Hepatocyte (in vitro differentiated cells): ENCODE data around the gene SIGLEC7. TPM values are rescaled to one million over a fixed set of nuclear protein-coding genes. Genes with fewer than 3 reads are reported as not detected.

Experiments used
- DNase-seq: peaks from one replicate; pipeline ENCODE4 v3.0.0-alpha.2; 2016; ENCODE audit warnings: low spot score
- H2AFZ ChIP-seq: fragments of 200-600 bp; sonication (generic); 2 replicates; pipeline ENCODE4 v1.6.0; 2016; ENCODE audit warnings: antibody characterized with exemption, mild to moderate bottlenecking
- H3K27ac ChIP-seq: fragments of 200-600 bp; sonication (generic); 2 replicates; pipeline ENCODE4 v1.5.1; 2016; ENCODE audit warnings: mild to moderate bottlenecking
- H3K27me3 ChIP-seq: fragments of 200-600 bp; sonication (generic); 2 replicates; pipeline ENCODE4 v1.6.1; 2016
- H3K36me3 ChIP-seq: fragments of 200-600 bp; sonication (generic); replicated peaks from 2 replicates; pipeline ENCODE4 v1.5.1; 2016; ENCODE audit warnings: low read depth; ENCODE audit not compliant: insufficient read depth
- H3K4me1 ChIP-seq: fragments of 200-600 bp; sonication (generic); 2 replicates; pipeline ENCODE4 v1.5.1; 2016; ENCODE audit warnings: mild to moderate bottlenecking, moderate library complexity; ENCODE audit not compliant: insufficient read depth
- H3K4me2 ChIP-seq: fragments of 200-600 bp; sonication (generic); 2 replicates; pipeline ENCODE4 v1.6.0; 2016
- H3K4me3 ChIP-seq: fragments of 200-600 bp; sonication (generic); 2 replicates; pipeline ENCODE4 v1.5.1; 2016; ENCODE audit warnings: mild to moderate bottlenecking
- H3K79me2 ChIP-seq: fragments of 200-600 bp; sonication (generic); 2 replicates; pipeline ENCODE4 v1.6.0; 2017; ENCODE audit warnings: mild to moderate bottlenecking
- H3K9me2 ChIP-seq: fragments of 200-600 bp; sonication (generic); replicated peaks from 2 replicates; pipeline ENCODE4 v1.6.0; 2017; ENCODE audit warnings: mild to moderate bottlenecking; ENCODE audit not compliant: insufficient read depth
- H3K9me3 ChIP-seq: fragments of 200-600 bp; sonication (generic); 2 replicates; pipeline ENCODE4 v1.5.1; 2016; ENCODE audit warnings: low read depth, mild to moderate bottlenecking
- H4K20me1 ChIP-seq: fragments of 200-600 bp; sonication (generic); 2 replicates; pipeline ENCODE4 v1.6.0; 2016; ENCODE audit warnings: mild to moderate bottlenecking; ENCODE audit not compliant: insufficient read depth, poor library complexity, severe bottlenecking
- EZH2 ChIP-seq: fragments of 200-600 bp; sonication (generic); IDR thresholded peaks from 2 replicates; pipeline ENCODE4 v1.6.1; 2016; ENCODE audit warnings: antibody characterized with exemption, mild to moderate bottlenecking, borderline replicate concordance
- EZH2phosphoT487 ChIP-seq: fragments of 200-600 bp; sonication (generic); IDR thresholded peaks from one replicate; pipeline ENCODE4 v1.6.1; 2018; ENCODE audit warnings: antibody characterized with exemption, mild to moderate bottlenecking, low read depth, moderate library complexity; ENCODE audit not compliant: unreplicated experiment, severe bottlenecking
- WGBS: methylation state at CpG from one replicate; pipeline ENCODE4 v1.1.6; 2016; ENCODE audit warnings: low lambda C conversion rate; ENCODE audit errors: missing lambda C conversion rate; 5-methylcytosine and 5-hydroxymethylcytosine counted together
- polyA plus RNA-seq: library from polyadenylated mRNA; unstranded; fragments of >200 nt; fragmentation: Nextera tagmentation; extraction: Ambion mirVana; gene quantifications from 2 replicates; pipeline ENCODE4 v1.2.1, GENCODE V29; 2016
- total RNA-seq: library from RNA; depleted of rRNA; stranded (reverse); fragments of >200 nt; gene quantifications from 2 replicates; pipeline ENCODE4 v1.2.3, GENCODE V29; 2014
- TF ChIP-seq, protein P1 (sequence below): fragments of 200-600 bp; sonication (generic); IDR thresholded peaks from 2 replicates; pipeline ENCODE4 v1.5.1; 2016; ENCODE audit warnings: antibody characterized with exemption, mild to moderate bottlenecking; ENCODE audit not compliant: poor library complexity

The SIGLEC7 gene
- total and polyA plus RNA-seq, 2 experiments from 2014 or later: 0.24 to 0.53 TPM

DNA sequence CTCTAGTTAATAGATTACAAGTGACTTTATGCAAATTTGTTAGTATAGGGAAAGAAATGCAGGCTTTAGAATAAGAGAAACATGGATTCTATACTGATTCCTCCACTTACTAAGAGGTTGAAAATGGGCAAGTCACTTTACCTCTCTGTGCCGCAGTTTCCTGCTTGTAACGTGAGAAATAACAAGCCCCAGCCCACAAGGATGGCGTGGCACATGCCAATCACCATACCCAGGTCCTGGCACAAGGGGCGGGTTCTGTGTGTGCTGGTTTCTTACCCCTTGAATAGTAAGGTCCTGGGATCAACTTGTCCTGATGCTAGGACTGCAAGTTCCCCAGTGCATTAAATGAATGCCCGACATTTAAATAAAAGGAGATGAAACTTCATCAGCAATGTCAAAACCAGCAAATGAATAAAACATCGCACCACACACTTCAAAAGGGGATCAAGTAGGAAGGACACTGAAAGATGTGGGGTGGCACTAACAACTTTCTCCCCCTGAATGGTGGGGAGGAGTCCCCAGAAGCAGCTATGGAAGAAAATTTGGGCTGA, 25.3 kb upstream of the SIGLEC7 start:
- H3K36me3 ChIP-seq: no peaks in the 10 kb centered on the region
- whole genome bisulfite sequencing: 75% methylated on average over 6 of the region's 6 CpGs
- H3K27ac ChIP-seq: no peak overlapping the region
- no peaks in the 10 kb centered on the region for H3K9me2 ChIP-seq
- H4K20me1 ChIP-seq: no peaks in the 10 kb centered on the region
- no peak for TF ChIP-seq EZH2
- TF ChIP-seq, protein P1, sequence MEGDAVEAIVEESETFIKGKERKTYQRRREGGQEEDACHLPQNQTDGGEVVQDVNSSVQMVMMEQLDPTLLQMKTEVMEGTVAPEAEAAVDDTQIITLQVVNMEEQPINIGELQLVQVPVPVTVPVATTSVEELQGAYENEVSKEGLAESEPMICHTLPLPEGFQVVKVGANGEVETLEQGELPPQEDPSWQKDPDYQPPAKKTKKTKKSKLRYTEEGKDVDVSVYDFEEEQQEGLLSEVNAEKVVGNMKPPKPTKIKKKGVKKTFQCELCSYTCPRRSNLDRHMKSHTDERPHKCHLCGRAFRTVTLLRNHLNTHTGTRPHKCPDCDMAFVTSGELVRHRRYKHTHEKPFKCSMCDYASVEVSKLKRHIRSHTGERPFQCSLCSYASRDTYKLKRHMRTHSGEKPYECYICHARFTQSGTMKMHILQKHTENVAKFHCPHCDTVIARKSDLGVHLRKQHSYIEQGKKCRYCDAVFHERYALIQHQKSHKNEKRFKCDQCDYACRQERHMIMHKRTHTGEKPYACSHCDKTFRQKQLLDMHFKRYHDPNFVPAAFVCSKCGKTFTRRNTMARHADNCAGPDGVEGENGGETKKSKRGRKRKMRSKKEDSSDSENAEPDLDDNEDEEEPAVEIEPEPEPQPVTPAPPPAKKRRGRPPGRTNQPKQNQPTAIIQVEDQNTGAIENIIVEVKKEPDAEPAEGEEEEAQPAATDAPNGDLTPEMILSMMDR: no peak
- TF ChIP-seq EZH2phosphoT487: no peak
- H3K9me3 ChIP-seq: no peaks in the 10 kb centered on the region
- DNase-seq: no peak
- H3K4me1 ChIP-seq: no peaks in the 10 kb centered on the region
- no peaks in the 10 kb centered on the region for H3K79me2 ChIP-seq
- H3K27me3 ChIP-seq: peaks cover 9% of the 10 kb centered on the region
- H3K4me3 ChIP-seq: no peak overlapping the region
- H3K4me2 ChIP-seq: no peak overlapping the region
- H2AFZ ChIP-seq: no peak overlapping the region

DNA sequence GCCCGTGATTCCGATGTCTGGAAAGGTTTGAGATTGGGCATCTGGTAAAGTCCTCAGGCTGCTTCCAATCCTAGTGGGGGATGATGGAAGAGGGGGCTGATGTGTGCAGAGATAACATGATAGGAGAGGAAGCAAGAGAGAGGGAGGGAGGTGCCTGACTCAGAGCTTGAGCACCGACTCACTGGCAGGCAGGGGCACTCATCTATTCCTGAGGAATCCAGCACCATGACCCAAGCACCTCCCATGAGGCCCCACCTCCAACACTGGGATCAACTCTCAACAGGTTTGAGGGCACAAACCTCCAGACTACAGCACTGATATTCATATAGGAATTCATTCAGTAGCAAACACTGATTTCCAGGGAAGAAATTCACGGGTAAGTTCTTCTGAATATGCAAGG, 23.0 kb upstream of the SIGLEC7 start:
- H3K9me3 ChIP-seq: no peaks in the 10 kb centered on the region
- no peak for DNase-seq
- H3K36me3 ChIP-seq: no peaks in the 10 kb centered on the region
- H3K27ac ChIP-seq: no peak overlapping the region
- no peaks in the 10 kb centered on the region for H3K27me3 ChIP-seq
- H3K79me2 ChIP-seq: no peaks in the 10 kb centered on the region
- H3K4me1 ChIP-seq: no peaks in the 10 kb centered on the region
- TF ChIP-seq, protein P1: no peak
- no peak for TF ChIP-seq EZH2
- TF ChIP-seq EZH2phosphoT487: no peak
- no peak overlapping the region for H2AFZ ChIP-seq
- H4K20me1 ChIP-seq: no peaks in the 10 kb centered on the region
- H3K9me2 ChIP-seq: no peaks in the 10 kb centered on the region
- no peak overlapping the region for H3K4me2 ChIP-seq
- H3K4me3 ChIP-seq: no peak overlapping the region
- 78% methylated on average over 4 of the region's 4 CpGs for WGBS

DNA sequence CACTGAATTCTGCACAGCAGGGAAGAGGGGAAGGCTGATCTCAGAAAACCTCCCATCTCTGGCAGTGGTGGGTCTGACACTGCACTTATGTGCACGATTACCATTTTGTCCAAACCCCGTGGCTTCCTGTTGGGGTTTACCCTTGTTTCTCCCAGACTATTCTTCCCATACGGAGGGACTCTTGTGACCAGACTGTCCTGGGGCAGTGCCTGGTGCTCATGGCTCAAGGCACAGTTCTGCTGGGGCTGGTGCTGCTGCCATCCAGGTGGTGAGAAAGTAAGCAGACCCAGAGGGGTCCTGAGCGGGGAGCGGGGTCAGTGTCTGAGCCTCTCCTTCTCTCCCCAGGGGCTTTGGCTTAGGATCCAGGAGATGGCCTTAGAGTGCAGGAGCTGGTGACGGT, 22.5 kb upstream of the SIGLEC7 start:
- H2AFZ ChIP-seq: no peak overlapping the region
- no peak overlapping the region for H3K4me2 ChIP-seq
- DNase-seq: no peak
- H4K20me1 ChIP-seq: no peaks in the 10 kb centered on the region
- 85% methylated on average over 6 of the region's 6 CpGs for WGBS
- no peaks in the 10 kb centered on the region for H3K9me3 ChIP-seq
- TF ChIP-seq EZH2: no peak
- no peak for TF ChIP-seq EZH2phosphoT487
- no peaks in the 10 kb centered on the region for H3K27me3 ChIP-seq
- no peak overlapping the region for H3K4me3 ChIP-seq
- H3K79me2 ChIP-seq: no peaks in the 10 kb centered on the region
- no peaks in the 10 kb centered on the region for H3K36me3 ChIP-seq
- no peaks in the 10 kb centered on the region for H3K4me1 ChIP-seq
- H3K9me2 ChIP-seq: no peaks in the 10 kb centered on the region
- no peak overlapping the region for H3K27ac ChIP-seq

DNA sequence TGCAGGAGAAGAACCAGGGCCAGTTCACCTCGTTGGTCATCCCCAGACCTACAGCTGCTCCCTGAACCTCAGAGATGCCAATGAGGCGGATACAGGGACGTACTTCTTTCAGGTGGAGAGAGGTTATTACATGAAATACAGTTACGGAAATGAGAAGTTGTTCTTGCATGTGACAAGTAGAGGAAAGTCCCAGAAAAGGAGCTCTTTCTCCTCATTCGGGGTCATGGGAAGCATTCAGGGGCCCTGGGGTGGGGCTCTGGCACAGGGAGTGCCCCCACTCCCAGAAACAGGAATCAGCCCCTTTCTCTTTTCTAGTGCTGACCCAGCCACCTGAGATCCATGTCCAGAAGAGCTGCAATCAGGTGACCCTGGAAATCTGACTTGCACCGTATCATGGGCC, 21.9 kb upstream of the SIGLEC7 start:
- no peaks in the 10 kb centered on the region for H3K36me3 ChIP-seq
- H4K20me1 ChIP-seq: no peaks in the 10 kb centered on the region
- H3K4me3 ChIP-seq: no peak overlapping the region
- no peak for TF ChIP-seq EZH2
- no peak for TF ChIP-seq EZH2phosphoT487
- TF ChIP-seq, protein P1: no peak
- no peak for DNase-seq
- H3K4me2 ChIP-seq: no peak overlapping the region
- H2AFZ ChIP-seq: no peak overlapping the region
- WGBS: 87% methylated on average over 6 of the region's 6 CpGs
- H3K79me2 ChIP-seq: no peaks in the 10 kb centered on the region
- no peaks in the 10 kb centered on the region for H3K4me1 ChIP-seq
- no peaks in the 10 kb centered on the region for H3K9me3 ChIP-seq
- H3K27ac ChIP-seq: no peak overlapping the region
- H3K27me3 ChIP-seq: no peaks in the 10 kb centered on the region
- no peaks in the 10 kb centered on the region for H3K9me2 ChIP-seq
